SU-DHL-6 (cell line): ENCODE data around the gene OGG1.

Source experiments
- H2AFZ ChIP-seq: fragments of 200-600 bp; sonication (generic); 2 replicates; pipeline ENCODE4 v1.6.1; 2014; ENCODE audit warnings: low read depth, mild to moderate bottlenecking, moderate library complexity, mixed read lengths, antibody characterized with exemption, low read length; ENCODE audit not compliant: severe bottlenecking
- H3F3A ChIP-seq: fragments of 200-600 bp; shearing (Covaris generic); 2 replicates; pipeline ENCODE4 v1.6.0; 2016; ENCODE audit warnings: antibody characterized with exemption, mild to moderate bottlenecking; ENCODE audit not compliant: insufficient read depth
- H3K27ac ChIP-seq: fragments of 200-600 bp; sonication (generic); 2 replicates; pipeline ENCODE4 v1.5.1; 2016; ENCODE audit warnings: low read depth, mild to moderate bottlenecking, low read length, moderate library complexity, mixed read lengths
- H3K27me3 ChIP-seq: fragments of 200-600 bp; sonication (generic), shearing (Covaris generic); 2 replicates; pipeline ENCODE4 v1.6.0; 2014; ENCODE audit warnings: mild to moderate bottlenecking, low read length
- H3K36me3 ChIP-seq: fragments of 200-600 bp; sonication (generic); 2 replicates; pipeline ENCODE4 v1.6.1; 2014; ENCODE audit warnings: mild to moderate bottlenecking, low read length, mixed read lengths
- H3K4me2 ChIP-seq: fragments of 300-600, 200-600 bp; shearing (Covaris generic), sonication (generic); 2 replicates; pipeline ENCODE4 v1.6.0; 2014; ENCODE audit warnings: low read length, low read depth, mild to moderate bottlenecking; ENCODE audit not compliant: poor library complexity, severe bottlenecking
- H3K4me3 ChIP-seq: fragments of 200-600 bp; sonication (generic); 2 replicates; pipeline ENCODE4 v1.5.1; 2014; ENCODE audit warnings: antibody characterized with exemption, low read length, mild to moderate bottlenecking, mixed read lengths; ENCODE audit not compliant: insufficient read depth, poor library complexity, severe bottlenecking
- H3K79me2 ChIP-seq: fragments of 200-600 bp; sonication (generic); 2 replicates; pipeline ENCODE4 v1.6.1; 2014; ENCODE audit warnings: mild to moderate bottlenecking, low read length, moderate library complexity; ENCODE audit not compliant: insufficient read depth
- H3K9ac ChIP-seq: fragments of 200-600 bp; sonication (generic); 2 replicates; pipeline ENCODE4 v1.7.0; 2014; ENCODE audit warnings: mild to moderate bottlenecking, low read length
- H3K9me2 ChIP-seq: fragments of 200-600 bp; sonication (generic); replicated peaks from 2 replicates; pipeline ENCODE4 v1.6.1; 2014; ENCODE audit warnings: low read length; ENCODE audit not compliant: insufficient read depth
- H3K9me3 ChIP-seq: fragments of 200-600 bp; sonication (generic); 2 replicates; pipeline ENCODE4 v1.6.1; 2014; ENCODE audit warnings: low read length, mixed read lengths; ENCODE audit not compliant: insufficient read depth
- H4K20me1 ChIP-seq: fragments of 200-600 bp; sonication (generic); 2 replicates; pipeline ENCODE4 v1.6.1; 2014; ENCODE audit warnings: low read depth, mild to moderate bottlenecking, antibody characterized with exemption, low read length, moderate library complexity, mixed read lengths
- CTCF ChIP-seq: fragments of 200-600 bp; sonication (generic); IDR thresholded peaks from one replicate; pipeline ENCODE4 v1.5.1; 2017; ENCODE audit warnings: antibody characterized with exemption, mild to moderate bottlenecking, low read length, moderate library complexity; ENCODE audit not compliant: insufficient read depth, poor library complexity, severe bottlenecking
- EZH2phosphoT487 ChIP-seq: fragments of 200-600 bp; sonication (generic), shearing (Covaris generic); conservative IDR thresholded peaks from 2 replicates; pipeline ENCODE4 v1.6.1; 2018; ENCODE audit warnings: mild to moderate bottlenecking, antibody characterized with exemption, low read length, moderate library complexity, mixed read lengths

The OGG1 gene

GRCh38 chr3:9731206-9732079 lies 18.3 kb upstream of the OGG1 start, which contains the start of gene BRPF1:
BRPF1 (plus strand) TSS chr3:9731735; CDS start chr3:9734141, 2,406 bp downstream.
- peak within 1 kb of the TSS; percentile 77 for H3K27ac ChIP-seq
- TF ChIP-seq EZH2phosphoT487 (no peak), CTCF (no peak)
- H3K79me2 ChIP-seq = peaks cover 33% of the 10 kb centered on the region
- H3K4me2 ChIP-seq = peak within 1 kb of the TSS; percentile 97
- no peaks in the 10 kb centered on the region for H3K9me2 ChIP-seq
- H2AFZ ChIP-seq = peak within 1 kb of the TSS; percentile 97
- peak within 1 kb of the TSS; percentile 97 for H3K9ac ChIP-seq
- H3K9me3 ChIP-seq = no peaks in the 10 kb centered on the region
- H3K4me3 ChIP-seq = peak within 1 kb of the TSS; percentile 86
- H3K27me3 ChIP-seq = no peaks in the 10 kb centered on the region
- no peaks in the 10 kb centered on the region for H3K36me3 ChIP-seq
- H3F3A ChIP-seq = 0 out of 2 replicates have a peak, but pooled peaks cover 7% of the 10 kb centered on the region
- no peaks in the 10 kb centered on the region; the same call in 1 of the 2 replicates for H4K20me1 ChIP-seq

- Histone ChIP-seq H3K9me3 (no peaks in the 10 kb centered on the region), H3K27me3 (no peaks in the 10 kb centered on the region), H4K20me1 (no peaks in the 10 kb centered on the region; the same call in 1 of the 2 replicates), H3F3A (0 out of 2 replicates have a peak, but pooled peaks cover 7% of the 10 kb centered on the region), H3K9me2 (no peaks in the 10 kb centered on the region), H2AFZ (peak overlapping the region; percentile 37), H3K4me3 (peak overlapping the region; percentile 86), H3K36me3 (0 out of 2 replicates have a peak, but pooled peaks cover 2% of the 10 kb centered on the region), H3K27ac (peak overlapping the region; percentile 77), H3K79me2 (peaks cover 34% of the 10 kb centered on the region), H3K9ac (peak overlapping the region; percentile 97), H3K4me2 (peak overlapping the region; percentile 97)
- TF ChIP-seq EZH2phosphoT487 = no peak
- TF ChIP-seq CTCF = no peak
These were observed 17.5 kb upstream of the OGG1 start for GRCh38 chr3:9732080-9732739.

GRCh38 chr3:9732740-9733115 lies 17.0 kb upstream of the OGG1 start:
- H3F3A ChIP-seq = 0 out of 2 replicates have a peak, but pooled peaks cover 2% of the 10 kb centered on the region
- H4K20me1 ChIP-seq = no peaks in the 10 kb centered on the region; the same call in 1 of the 2 replicates
- no peak overlapping the region; the same call in 1 of the 2 replicates for H3K27ac ChIP-seq
- no peaks in the 10 kb centered on the region for H3K9me3 ChIP-seq
- peak overlapping the region; percentile 86 for H3K4me3 ChIP-seq
- no peak overlapping the region for H2AFZ ChIP-seq
- H3K9me2 ChIP-seq = no peaks in the 10 kb centered on the region
- TF ChIP-seq CTCF (no peak), EZH2phosphoT487 (no peak)
- H3K36me3 ChIP-seq = 0 out of 2 replicates have a peak, but pooled peaks cover 6% of the 10 kb centered on the region
- peak overlapping the region; percentile 97 for H3K4me2 ChIP-seq
- H3K27me3 ChIP-seq = no peaks in the 10 kb centered on the region
- H3K9ac ChIP-seq = peak overlapping the region; percentile 97
- H3K79me2 ChIP-seq = peaks cover 34% of the 10 kb centered on the region
